Activated CD8-positive, alpha-beta T cell treated with anti-CD3 and anti-CD28 coated beads for 36 hours (primary cell): ENCODE data around the gene IL22. TPM values are rescaled to one million over a fixed set of nuclear protein-coding genes. Genes with fewer than 3 reads are reported as not detected.
A peak's percentile ranks its signal among the peaks of the same experiment; 100 is the strongest.

ENCODE experiments used
- ATAC-seq: fragments of 200-7000 bp; cut with Tn5 transposase; one replicate; pipeline ENCODE4 v1.10.0; 2021; ENCODE audit warnings: mild to moderate bottlenecking, moderate library complexity
- CTCF ChIA-PET: fragments of 350-600 bp; sonication (Branson Sonifier 250); formaldehyde crosslinking; loops from one replicate; lab custom pipeline; 2021; ENCODE audit warnings: antibody characterized with exemption; lab: Charles Lee
- POLR2A ChIA-PET: fragments of 350-600 bp; sonication (Branson Sonifier 250); formaldehyde crosslinking; loops from one replicate; lab custom pipeline; 2021; ENCODE audit warnings: antibody characterized with exemption; lab: Charles Lee
- DNase-seq: peaks from one replicate; pipeline ENCODE4 v3.0.0-alpha.2; 2020
- H3K27ac Mint-ChIP-seq: one replicate; pipeline ENCODE4 v1.8.0; 2021; ENCODE audit warnings: mild to moderate bottlenecking, mixed read lengths
- H3K27me3 Mint-ChIP-seq: one replicate; pipeline ENCODE4 v1.8.0; 2021; ENCODE audit warnings: mixed read lengths
- H3K36me3 Mint-ChIP-seq: one replicate; pipeline ENCODE4 v1.8.0; 2021; ENCODE audit warnings: low read depth, mixed read lengths
- H3K4me1 Mint-ChIP-seq: one replicate; pipeline ENCODE4 v1.8.0; 2021; ENCODE audit warnings: low read depth, mixed read lengths
- H3K4me3 Mint-ChIP-seq: one replicate; pipeline ENCODE4 v1.8.0; 2021; ENCODE audit warnings: mild to moderate bottlenecking, moderate library complexity, mixed read lengths
- H3K9me3 Mint-ChIP-seq: one replicate; pipeline ENCODE4 v1.8.0; 2021; ENCODE audit warnings: mixed read lengths
- CTCF ChIP-seq: fragments of 200-600 bp; IDR thresholded peaks from one replicate; pipeline ENCODE4 v1.8.0; 2022; ENCODE audit warnings: antibody characterized with exemption, mild to moderate bottlenecking
- intact Hi-C: fragments of 100-400 bp; cut with micrococcal nuclease; formaldehyde crosslinking; loops from one replicate; pipeline ENCODE4 v1.10.0; 2022
- total RNA-seq, 2 experiments: library from RNA; stranded (reverse); gene quantifications; one replicate each; pipeline ENCODE4 v1.2.3, GENCODE V29; 2021

Gene IL22
- total RNA-seq, 2 experiments from 2014 or later, result not detected

GRCh38 chr12:68236421-68237059 is 16.9 kb downstream of the IL22 start:
- ChIA-PET CTCF (interaction anchor here (1.2 to 3.2 kb wide), 4 partner anchors 13 to 197 kb away, joined by 3 to 21 read pairs (median 10); no protein-coding TSS in a partner anchor), POLR2A (interaction anchor here (0.8 to 1.1 kb wide), 2 partner anchors 13 to 65 kb away, joined by 3 to 4 read pairs; no protein-coding TSS in a partner anchor)
- no peak for TF ChIP-seq CTCF
- H3K27ac Mint-ChIP-seq, result peak overlapping the region; percentile 86
- peak; percentile 56 for ATAC-seq
- intact Hi-C loops, result no loop called here
- H3K4me3 Mint-ChIP-seq, result peak overlapping the region; percentile 76
- H3K4me1 Mint-ChIP-seq, result peaks cover 55% of the 10 kb centered on the region
- H3K27me3 Mint-ChIP-seq, result no peaks in the 10 kb centered on the region
- no peaks in the 10 kb centered on the region for H3K9me3 Mint-ChIP-seq
- peaks cover 1% of the 10 kb centered on the region for H3K36me3 Mint-ChIP-seq
- DNase-seq, result peak; percentile 54

- no peak overlapping the region for H3K27ac Mint-ChIP-seq
- no peak for TF ChIP-seq CTCF
- intact Hi-C loops, result no loop called here
- ATAC-seq (no peak), DNase-seq (no peak)
- H3K27me3 Mint-ChIP-seq, result no peaks in the 10 kb centered on the region
- H3K4me3 Mint-ChIP-seq, result no peak overlapping the region
- H3K4me1 Mint-ChIP-seq, result peaks cover 51% of the 10 kb centered on the region
- ChIA-PET CTCF (interaction anchor here (2.5 to 3.2 kb wide), 2 partner anchors 12 to 81 kb away, joined by 16 to 21 read pairs; no protein-coding TSS in a partner anchor), POLR2A (interaction anchor here (0.8 to 1.1 kb wide), 2 partner anchors 12 to 66 kb away, joined by 3 to 4 read pairs; no protein-coding TSS in a partner anchor)
- peaks cover 1% of the 10 kb centered on the region for H3K36me3 Mint-ChIP-seq
- no peaks in the 10 kb centered on the region for H3K9me3 Mint-ChIP-seq
These were observed 17.8 kb downstream of the IL22 start for GRCh38 chr12:68235576-68235975.

GRCh38 chr12:68234140-68234539 is 19.3 kb downstream of the IL22 start:
- Mint-ChIP-seq H3K36me3 (peaks cover 1% of the 10 kb centered on the region), H3K27me3 (no peaks in the 10 kb centered on the region), H3K4me1 (peaks cover 37% of the 10 kb centered on the region), H3K4me3 (no peak overlapping the region), H3K27ac (no peak overlapping the region), H3K9me3 (no peaks in the 10 kb centered on the region)
- TF ChIP-seq CTCF, result no peak
- POLR2A ChIA-PET, result interaction anchor here (0.6 kb wide), 1 partner anchor 22 kb away, joined by 3 read pairs; no protein-coding TSS in a partner anchor
- intact Hi-C loops, result no loop called here
- DNase-seq (peak; percentile 27), ATAC-seq (peak; percentile 66)
- CTCF ChIA-PET, result interaction anchor here (0.8 to 3.9 kb wide), 3 partner anchors 11 to 193 kb away, joined by 3 to 31 read pairs (median 3); no protein-coding TSS in a partner anchor

- no peaks in the 10 kb centered on the region for H3K9me3 Mint-ChIP-seq
- no peaks in the 10 kb centered on the region for H3K27me3 Mint-ChIP-seq
- ChIA-PET POLR2A (interaction anchor here (0.6 kb wide), 1 partner anchor 156 kb away, joined by 3 read pairs; no protein-coding TSS in a partner anchor), CTCF (interaction anchor here (1.2 to 3.9 kb wide), 2 partner anchors 10 to 193 kb away, joined by 3 to 31 read pairs; no protein-coding TSS in a partner anchor)
- no peak overlapping the region for H3K4me3 Mint-ChIP-seq
- no peak for TF ChIP-seq CTCF
- ATAC-seq (no peak), DNase-seq (no peak)
- peaks cover 1% of the 10 kb centered on the region for H3K36me3 Mint-ChIP-seq
- no peak overlapping the region for H3K27ac Mint-ChIP-seq
- H3K4me1 Mint-ChIP-seq, result peaks cover 33% of the 10 kb centered on the region
- intact Hi-C loops, result no loop called here
These were observed 19.9 kb downstream of the IL22 start for GRCh38 chr12:68233498-68233897.

GRCh38 chr12:68231691-68232090 is 21.7 kb downstream of the IL22 start:
- Mint-ChIP-seq H3K4me1 (peaks cover 20% of the 10 kb centered on the region), H3K27ac (no peak overlapping the region), H3K27me3 (no peaks in the 10 kb centered on the region), H3K4me3 (no peak overlapping the region), H3K9me3 (no peaks in the 10 kb centered on the region), H3K36me3 (no peaks in the 10 kb centered on the region)
- DNase-seq (no peak), ATAC-seq (no peak)
- POLR2A ChIA-PET, result interaction anchor here (0.7 to 2.0 kb wide), 6 partner anchors 10 to 65 kb away, joined by 3 to 7 read pairs (median 3); no protein-coding TSS in a partner anchor
- intact Hi-C loops, result no loop called here
- TF ChIP-seq CTCF, result no peak
- CTCF ChIA-PET, result interaction anchor here (1.0 to 3.9 kb wide), 7 partner anchors 9 to 191 kb away, joined by 3 to 31 read pairs (median 4); no protein-coding TSS in a partner anchor
